ENCODE measurements around the gene CYP4V2. TPM values are rescaled to one million over a fixed set of nuclear protein-coding genes. Genes with fewer than 3 reads are reported as not detected.

CYP4V2 gene
- total and polyA plus RNA-seq, 2 experiments from 2014 or later = 1.5 to 3.1 TPM

DNA sequence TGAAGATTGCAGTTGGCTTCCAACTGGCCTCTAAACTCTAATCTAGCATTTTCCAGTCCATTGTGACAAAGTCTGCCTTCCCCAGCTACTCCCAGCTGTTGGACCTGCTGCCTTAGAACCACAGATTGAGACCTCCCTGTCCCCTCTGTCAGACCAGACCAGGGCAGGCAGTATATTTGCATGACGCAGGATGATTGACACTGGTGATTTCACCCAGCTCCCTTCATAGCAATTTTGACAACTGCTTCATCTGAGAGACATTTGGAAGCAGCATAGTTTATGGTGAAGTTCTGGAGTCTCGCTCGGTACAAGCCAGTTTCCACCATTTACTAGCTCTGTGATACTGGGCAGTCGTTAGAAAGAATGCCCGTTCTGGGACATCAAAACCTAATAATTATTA, 2.5 kb downstream of the CYP4V2 start (continued):
- TF ChIP-seq, protein P1, sequence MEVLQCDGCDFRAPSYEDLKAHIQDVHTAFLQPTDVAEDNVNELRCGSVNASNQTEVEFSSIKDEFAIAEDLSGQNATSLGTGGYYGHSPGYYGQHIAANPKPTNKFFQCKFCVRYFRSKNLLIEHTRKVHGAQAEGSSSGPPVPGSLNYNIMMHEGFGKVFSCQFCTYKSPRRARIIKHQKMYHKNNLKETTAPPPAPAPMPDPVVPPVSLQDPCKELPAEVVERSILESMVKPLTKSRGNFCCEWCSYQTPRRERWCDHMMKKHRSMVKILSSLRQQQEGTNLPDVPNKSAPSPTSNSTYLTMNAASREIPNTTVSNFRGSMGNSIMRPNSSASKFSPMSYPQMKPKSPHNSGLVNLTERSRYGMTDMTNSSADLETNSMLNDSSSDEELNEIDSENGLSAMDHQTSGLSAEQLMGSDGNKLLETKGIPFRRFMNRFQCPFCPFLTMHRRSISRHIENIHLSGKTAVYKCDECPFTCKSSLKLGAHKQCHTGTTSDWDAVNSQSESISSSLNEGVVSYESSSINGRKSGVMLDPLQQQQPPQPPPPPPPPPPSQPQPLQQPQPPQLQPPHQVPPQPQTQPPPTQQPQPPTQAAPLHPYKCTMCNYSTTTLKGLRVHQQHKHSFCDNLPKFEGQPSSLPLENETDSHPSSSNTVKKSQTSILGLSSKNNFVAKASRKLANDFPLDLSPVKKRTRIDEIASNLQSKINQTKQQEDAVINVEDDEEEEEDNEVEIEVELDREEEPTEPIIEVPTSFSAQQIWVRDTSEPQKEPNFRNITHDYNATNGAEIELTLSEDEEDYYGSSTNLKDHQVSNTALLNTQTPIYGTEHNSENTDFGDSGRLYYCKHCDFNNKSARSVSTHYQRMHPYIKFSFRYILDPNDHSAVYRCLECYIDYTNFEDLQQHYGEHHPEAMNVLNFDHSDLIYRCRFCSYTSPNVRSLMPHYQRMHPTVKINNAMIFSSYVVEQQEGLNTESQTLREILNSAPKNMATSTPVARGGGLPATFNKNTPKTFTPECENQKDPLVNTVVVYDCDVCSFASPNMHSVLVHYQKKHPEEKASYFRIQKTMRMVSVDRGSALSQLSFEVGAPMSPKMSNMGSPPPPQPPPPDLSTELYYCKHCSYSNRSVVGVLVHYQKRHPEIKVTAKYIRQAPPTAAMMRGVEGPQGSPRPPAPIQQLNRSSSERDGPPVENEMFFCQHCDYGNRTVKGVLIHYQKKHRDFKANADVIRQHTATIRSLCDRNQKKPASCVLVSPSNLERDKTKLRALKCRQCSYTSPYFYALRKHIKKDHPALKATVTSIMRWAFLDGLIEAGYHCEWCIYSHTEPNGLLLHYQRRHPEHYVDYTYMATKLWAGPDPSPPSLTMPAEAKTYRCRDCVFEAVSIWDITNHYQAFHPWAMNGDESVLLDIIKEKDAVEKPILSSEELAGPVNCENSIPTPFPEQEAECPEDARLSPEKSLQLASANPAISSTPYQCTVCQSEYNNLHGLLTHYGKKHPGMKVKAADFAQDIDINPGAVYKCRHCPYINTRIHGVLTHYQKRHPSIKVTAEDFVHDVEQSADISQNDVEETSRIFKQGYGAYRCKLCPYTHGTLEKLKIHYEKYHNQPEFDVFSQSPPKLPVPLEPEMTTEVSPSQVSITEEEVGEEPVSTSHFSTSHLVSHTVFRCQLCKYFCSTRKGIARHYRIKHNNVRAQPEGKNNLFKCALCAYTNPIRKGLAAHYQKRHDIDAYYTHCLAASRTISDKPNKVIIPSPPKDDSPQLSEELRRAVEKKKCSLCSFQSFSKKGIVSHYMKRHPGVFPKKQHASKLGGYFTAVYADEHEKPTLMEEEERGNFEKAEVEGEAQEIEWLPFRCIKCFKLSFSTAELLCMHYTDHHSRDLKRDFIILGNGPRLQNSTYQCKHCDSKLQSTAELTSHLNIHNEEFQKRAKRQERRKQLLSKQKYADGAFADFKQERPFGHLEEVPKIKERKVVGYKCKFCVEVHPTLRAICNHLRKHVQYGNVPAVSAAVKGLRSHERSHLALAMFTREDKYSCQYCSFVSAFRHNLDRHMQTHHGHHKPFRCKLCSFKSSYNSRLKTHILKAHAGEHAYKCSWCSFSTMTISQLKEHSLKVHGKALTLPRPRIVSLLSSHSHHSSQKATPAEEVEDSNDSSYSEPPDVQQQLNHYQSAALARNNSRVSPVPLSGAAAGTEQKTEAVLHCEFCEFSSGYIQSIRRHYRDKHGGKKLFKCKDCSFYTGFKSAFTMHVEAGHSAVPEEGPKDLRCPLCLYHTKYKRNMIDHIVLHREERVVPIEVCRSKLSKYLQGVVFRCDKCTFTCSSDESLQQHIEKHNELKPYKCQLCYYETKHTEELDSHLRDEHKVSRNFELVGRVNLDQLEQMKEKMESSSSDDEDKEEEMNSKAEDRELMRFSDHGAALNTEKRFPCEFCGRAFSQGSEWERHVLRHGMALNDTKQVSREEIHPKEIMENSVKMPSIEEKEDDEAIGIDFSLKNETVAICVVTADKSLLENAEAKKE (CRISPR knock-in tag; IDR thresholded peaks at IDR 0.05) = no peak
- TF ChIP-seq EZH2 (IDR thresholded peaks at IDR 0.05; ENCODE audit: low read depth, unreplicated experiment) (no peak), STAT1 (IDR thresholded peaks at IDR 0.05; ENCODE audit: unreplicated experiment) (no peak), NANOG (IDR thresholded peaks at IDR 0.05; ENCODE audit: borderline replicate concordance) (no peak), CREB1 (CRISPR knock-in tag; IDR thresholded peaks at IDR 0.05; ENCODE audit: low read depth) (no peak)

DNA sequence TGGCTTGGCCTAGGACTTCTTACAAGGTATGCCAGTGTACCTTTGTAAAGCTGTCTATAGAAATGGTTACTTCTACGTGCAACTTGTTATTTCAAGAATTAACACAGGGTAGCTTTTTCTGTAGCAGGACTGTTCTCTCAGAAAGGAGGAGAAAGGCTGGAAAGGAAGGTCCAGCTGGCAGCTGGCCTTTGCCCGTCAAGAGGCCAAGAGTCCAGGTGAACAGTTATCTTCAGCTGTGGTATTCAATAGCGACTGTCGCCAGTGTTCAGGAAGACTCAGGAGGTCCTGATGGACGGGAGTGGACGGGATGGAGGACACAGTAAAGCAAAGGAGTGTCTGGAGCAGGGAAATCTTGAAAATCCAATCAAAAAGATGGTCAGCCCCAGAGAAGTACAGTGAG, 4.7 kb downstream of the CYP4V2 start:
- DNase-seq (ENCODE audit: low spot score) = no peak
- H3K4me1 ChIP-seq (ENCODE audit: insufficient read depth) = peaks cover 6% of the 10 kb centered on the region; the same call in 1 of the 2 replicates
- H3K27ac ChIP-seq (ENCODE audit: low read depth) = no peak overlapping the region
- Mint-ChIP-seq H3K27ac (no peak overlapping the region), H3K36me3 (ENCODE audit: low read depth) (peaks cover 10% of the 10 kb centered on the region; the same call in 2 of the 3 replicates), H3K27me3 (ENCODE audit: insufficient read depth, low read depth, poor library complexity) (peaks cover 6% of the 10 kb centered on the region), H3K9me3 (no peaks in the 10 kb centered on the region), H3K4me1 (peaks cover 19% of the 10 kb centered on the region), H3K4me3 (no peak overlapping the region)
- H4K20me1 ChIP-seq (replicated peaks; ENCODE audit: insufficient read depth) = no peaks in the 10 kb centered on the region
- H3K9me2 ChIP-seq (ENCODE audit: insufficient read depth) = no peaks in the 10 kb centered on the region
- no peaks in the 10 kb centered on the region for H3K36me3 ChIP-seq (ENCODE audit: insufficient read depth)
- H3K4me2 ChIP-seq = no peak overlapping the region
- H2AFZ ChIP-seq = no peak overlapping the region
- H3K79me2 ChIP-seq (replicated peaks; ENCODE audit: insufficient read depth) = no peaks in the 10 kb centered on the region; the same call in 1 of the 2 replicates
- no peaks in the 10 kb centered on the region for H3K27me3 ChIP-seq (ENCODE audit: insufficient read depth)
- no peak overlapping the region for H3K4me3 ChIP-seq
- H3F3A ChIP-seq (replicated peaks; ENCODE audit: low read depth) = 0 out of 2 replicates have a peak, but pooled peaks cover 4% of the 10 kb centered on the region
- no peak for ATAC-seq
- TF ChIP-seq, protein P2, sequence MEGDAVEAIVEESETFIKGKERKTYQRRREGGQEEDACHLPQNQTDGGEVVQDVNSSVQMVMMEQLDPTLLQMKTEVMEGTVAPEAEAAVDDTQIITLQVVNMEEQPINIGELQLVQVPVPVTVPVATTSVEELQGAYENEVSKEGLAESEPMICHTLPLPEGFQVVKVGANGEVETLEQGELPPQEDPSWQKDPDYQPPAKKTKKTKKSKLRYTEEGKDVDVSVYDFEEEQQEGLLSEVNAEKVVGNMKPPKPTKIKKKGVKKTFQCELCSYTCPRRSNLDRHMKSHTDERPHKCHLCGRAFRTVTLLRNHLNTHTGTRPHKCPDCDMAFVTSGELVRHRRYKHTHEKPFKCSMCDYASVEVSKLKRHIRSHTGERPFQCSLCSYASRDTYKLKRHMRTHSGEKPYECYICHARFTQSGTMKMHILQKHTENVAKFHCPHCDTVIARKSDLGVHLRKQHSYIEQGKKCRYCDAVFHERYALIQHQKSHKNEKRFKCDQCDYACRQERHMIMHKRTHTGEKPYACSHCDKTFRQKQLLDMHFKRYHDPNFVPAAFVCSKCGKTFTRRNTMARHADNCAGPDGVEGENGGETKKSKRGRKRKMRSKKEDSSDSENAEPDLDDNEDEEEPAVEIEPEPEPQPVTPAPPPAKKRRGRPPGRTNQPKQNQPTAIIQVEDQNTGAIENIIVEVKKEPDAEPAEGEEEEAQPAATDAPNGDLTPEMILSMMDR (conservative IDR thresholded peaks at IDR 0.05; ENCODE audit: low read depth in 2 of 2) = no peak
- TF ChIP-seq EZH2 (IDR thresholded peaks at IDR 0.05; ENCODE audit: low read depth, unreplicated experiment) = no peak
- TF ChIP-seq STAT1 (IDR thresholded peaks at IDR 0.05; ENCODE audit: unreplicated experiment) = no peak
- no peak for TF ChIP-seq NANOG (IDR thresholded peaks at IDR 0.05; ENCODE audit: borderline replicate concordance)
- TF ChIP-seq, protein P3, sequence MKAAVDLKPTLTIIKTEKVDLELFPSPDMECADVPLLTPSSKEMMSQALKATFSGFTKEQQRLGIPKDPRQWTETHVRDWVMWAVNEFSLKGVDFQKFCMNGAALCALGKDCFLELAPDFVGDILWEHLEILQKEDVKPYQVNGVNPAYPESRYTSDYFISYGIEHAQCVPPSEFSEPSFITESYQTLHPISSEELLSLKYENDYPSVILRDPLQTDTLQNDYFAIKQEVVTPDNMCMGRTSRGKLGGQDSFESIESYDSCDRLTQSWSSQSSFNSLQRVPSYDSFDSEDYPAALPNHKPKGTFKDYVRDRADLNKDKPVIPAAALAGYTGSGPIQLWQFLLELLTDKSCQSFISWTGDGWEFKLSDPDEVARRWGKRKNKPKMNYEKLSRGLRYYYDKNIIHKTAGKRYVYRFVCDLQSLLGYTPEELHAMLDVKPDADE (IDR thresholded peaks at IDR 0.05) = no peak
- TF ChIP-seq POLR2AphosphoS5 (IDR thresholded peaks at IDR 0.05; ENCODE audit: low read depth) = no peak
- TF ChIP-seq CREB1 (CRISPR knock-in tag; IDR thresholded peaks at IDR 0.05; ENCODE audit: low read depth) = no peak
- no peak for TF ChIP-seq ZNF114 (CRISPR knock-in tag; IDR thresholded peaks at IDR 0.05)
